ENCODE measurements around the gene ZNF423. TPM values are rescaled to one million over a fixed set of nuclear protein-coding genes. Genes with fewer than 3 reads are reported as not detected.
A peak's percentile ranks its signal among the peaks of the same experiment; 100 is the strongest.

The ZNF423 gene
- total RNA-seq, 1 donor = 11.6 TPM

DNA sequence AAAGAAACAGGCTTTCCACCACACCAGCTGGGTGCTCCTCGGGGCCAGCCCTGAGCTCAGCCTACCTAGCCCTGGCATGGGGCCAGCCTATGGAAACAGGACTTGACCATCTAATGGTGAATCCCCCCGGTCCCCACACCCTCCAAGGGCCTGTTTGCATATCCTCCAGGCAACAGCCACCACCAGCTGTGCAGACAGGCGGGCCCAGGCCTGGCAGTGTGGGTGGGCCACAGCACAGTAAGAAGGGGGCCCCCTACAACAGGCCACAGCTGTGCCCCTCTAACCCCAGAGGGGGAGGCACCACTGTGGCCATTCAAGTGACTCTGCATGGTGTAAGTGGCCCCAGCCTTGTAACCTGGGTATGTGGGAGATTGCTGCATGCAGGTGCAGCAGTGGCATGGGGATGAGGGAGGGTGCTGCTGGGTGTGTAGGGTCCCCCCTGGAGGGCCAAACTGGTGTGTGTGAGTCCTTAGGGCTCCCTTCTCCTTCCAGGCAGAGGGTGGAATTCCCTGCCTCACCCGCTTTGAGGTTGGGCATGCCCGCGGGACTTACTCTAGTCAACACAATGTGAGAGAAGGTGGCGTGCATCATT, 334.1 kb downstream of the ZNF423 start:
- H2AFZ ChIP-seq (ENCODE audit: low read length) = no peak overlapping the region
- H3K79me2 ChIP-seq (ENCODE audit: insufficient read depth, low read length) = no peaks in the 10 kb centered on the region
- no peaks in the 10 kb centered on the region for H3K4me1 ChIP-seq (ENCODE audit: insufficient read depth, low read length)
- no peak overlapping the region for H3K27ac ChIP-seq (ENCODE audit: low read depth, low read length)
- no peak overlapping the region for H3K4me3 ChIP-seq (ENCODE audit: insufficient read depth, low read length)
- no peaks in the 10 kb centered on the region for H3K27me3 ChIP-seq (ENCODE audit: insufficient read depth, low read length)
- peak; percentile 56 for DNase-seq (ENCODE audit: insufficient read length, low spot score, missing footprints)
- H3K4me2 ChIP-seq (ENCODE audit: insufficient read depth, low read length) = no peak overlapping the region
- H3K36me3 ChIP-seq (ENCODE audit: insufficient read depth, low read length) = no peaks in the 10 kb centered on the region
- no peaks in the 10 kb centered on the region for H4K20me1 ChIP-seq (ENCODE audit: insufficient read depth, low read length)
- no peaks in the 10 kb centered on the region for H3K9me3 ChIP-seq (ENCODE audit: low read depth, low read length)
- TF ChIP-seq, protein P1, sequence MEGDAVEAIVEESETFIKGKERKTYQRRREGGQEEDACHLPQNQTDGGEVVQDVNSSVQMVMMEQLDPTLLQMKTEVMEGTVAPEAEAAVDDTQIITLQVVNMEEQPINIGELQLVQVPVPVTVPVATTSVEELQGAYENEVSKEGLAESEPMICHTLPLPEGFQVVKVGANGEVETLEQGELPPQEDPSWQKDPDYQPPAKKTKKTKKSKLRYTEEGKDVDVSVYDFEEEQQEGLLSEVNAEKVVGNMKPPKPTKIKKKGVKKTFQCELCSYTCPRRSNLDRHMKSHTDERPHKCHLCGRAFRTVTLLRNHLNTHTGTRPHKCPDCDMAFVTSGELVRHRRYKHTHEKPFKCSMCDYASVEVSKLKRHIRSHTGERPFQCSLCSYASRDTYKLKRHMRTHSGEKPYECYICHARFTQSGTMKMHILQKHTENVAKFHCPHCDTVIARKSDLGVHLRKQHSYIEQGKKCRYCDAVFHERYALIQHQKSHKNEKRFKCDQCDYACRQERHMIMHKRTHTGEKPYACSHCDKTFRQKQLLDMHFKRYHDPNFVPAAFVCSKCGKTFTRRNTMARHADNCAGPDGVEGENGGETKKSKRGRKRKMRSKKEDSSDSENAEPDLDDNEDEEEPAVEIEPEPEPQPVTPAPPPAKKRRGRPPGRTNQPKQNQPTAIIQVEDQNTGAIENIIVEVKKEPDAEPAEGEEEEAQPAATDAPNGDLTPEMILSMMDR (IDR thresholded peaks at IDR 0.05; ENCODE audit: extremely low read depth, low read depth, low read length) = no peak

DNA sequence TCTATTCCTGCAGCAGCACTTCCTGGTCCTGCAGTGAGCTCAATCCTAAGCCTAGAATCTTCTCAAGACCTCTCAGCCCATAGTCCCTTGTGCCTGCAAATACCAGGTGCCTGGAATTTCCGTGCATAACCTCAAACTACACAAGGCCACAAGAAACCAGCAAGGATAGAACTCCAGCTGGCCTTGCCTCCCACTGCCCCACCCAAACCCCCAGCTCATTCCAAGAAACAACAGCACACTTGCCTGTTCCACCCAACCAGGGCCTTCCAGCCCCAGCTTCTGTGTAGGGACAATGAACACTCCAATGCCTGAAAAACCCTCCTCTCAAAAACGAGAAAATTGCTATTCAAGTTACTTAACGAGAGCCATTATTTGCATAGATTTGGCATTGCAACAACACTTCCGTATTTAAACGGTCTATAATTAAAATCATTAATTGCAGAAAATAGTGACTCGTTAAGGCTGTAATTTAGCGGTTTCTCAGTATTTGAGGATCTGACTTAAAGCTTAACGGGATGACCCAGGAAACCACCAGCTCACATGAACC, 335.3 kb downstream of the ZNF423 start:
- no peaks in the 10 kb centered on the region for H4K20me1 ChIP-seq (ENCODE audit: insufficient read depth, low read length)
- H3K4me3 ChIP-seq (ENCODE audit: insufficient read depth, low read length) = no peak overlapping the region
- TF ChIP-seq, protein P1 (IDR thresholded peaks at IDR 0.05; ENCODE audit: extremely low read depth, low read depth, low read length) = no peak
- no peak overlapping the region for H3K4me2 ChIP-seq (ENCODE audit: insufficient read depth, low read length)
- H2AFZ ChIP-seq (ENCODE audit: low read length) = no peak overlapping the region
- no peaks in the 10 kb centered on the region for H3K27me3 ChIP-seq (ENCODE audit: insufficient read depth, low read length)
- DNase-seq (ENCODE audit: insufficient read length, low spot score, missing footprints) = peak; percentile 66
- no peaks in the 10 kb centered on the region for H3K9me3 ChIP-seq (ENCODE audit: low read depth, low read length)
- no peaks in the 10 kb centered on the region for H3K4me1 ChIP-seq (ENCODE audit: insufficient read depth, low read length)
- no peaks in the 10 kb centered on the region for H3K36me3 ChIP-seq (ENCODE audit: insufficient read depth, low read length)
- no peak overlapping the region for H3K27ac ChIP-seq (ENCODE audit: low read depth, low read length)
- H3K79me2 ChIP-seq (ENCODE audit: insufficient read depth, low read length) = no peaks in the 10 kb centered on the region

DNA sequence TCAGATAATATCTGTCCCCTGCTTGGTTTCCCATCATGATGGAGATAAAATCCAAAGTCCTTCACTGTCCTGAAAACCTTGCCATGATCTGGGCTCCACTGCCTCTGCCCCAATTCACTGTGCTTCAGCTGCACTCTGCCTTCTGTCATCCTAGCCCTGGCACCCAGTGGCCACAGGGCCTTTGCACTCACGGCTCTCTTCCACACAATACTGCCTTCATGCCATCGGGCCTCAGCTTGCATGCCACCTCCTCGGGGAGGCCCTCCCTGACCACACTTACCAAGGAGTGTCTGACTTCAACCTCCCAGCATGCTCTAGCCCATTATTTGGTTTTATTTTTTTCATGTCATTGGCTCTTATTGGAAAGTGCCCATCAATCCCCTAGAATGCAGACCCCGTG, 336.2 kb downstream of the ZNF423 start:
- H3K4me2 ChIP-seq (ENCODE audit: insufficient read depth, low read length) = no peak overlapping the region
- no peaks in the 10 kb centered on the region for H3K4me1 ChIP-seq (ENCODE audit: insufficient read depth, low read length)
- no peaks in the 10 kb centered on the region for H4K20me1 ChIP-seq (ENCODE audit: insufficient read depth, low read length)
- H3K36me3 ChIP-seq (ENCODE audit: insufficient read depth, low read length) = no peaks in the 10 kb centered on the region
- H3K27ac ChIP-seq (ENCODE audit: low read depth, low read length) = no peak overlapping the region
- peak; percentile 39 for DNase-seq (ENCODE audit: insufficient read length, low spot score, missing footprints)
- no peaks in the 10 kb centered on the region for H3K79me2 ChIP-seq (ENCODE audit: insufficient read depth, low read length)
- H2AFZ ChIP-seq (ENCODE audit: low read length) = no peak overlapping the region
- no peak overlapping the region for H3K4me3 ChIP-seq (ENCODE audit: insufficient read depth, low read length)
- no peaks in the 10 kb centered on the region for H3K27me3 ChIP-seq (ENCODE audit: insufficient read depth, low read length)
- TF ChIP-seq, protein P1 (IDR thresholded peaks at IDR 0.05; ENCODE audit: extremely low read depth, low read depth, low read length) = no peak
- no peaks in the 10 kb centered on the region for H3K9me3 ChIP-seq (ENCODE audit: low read depth, low read length)

DNA sequence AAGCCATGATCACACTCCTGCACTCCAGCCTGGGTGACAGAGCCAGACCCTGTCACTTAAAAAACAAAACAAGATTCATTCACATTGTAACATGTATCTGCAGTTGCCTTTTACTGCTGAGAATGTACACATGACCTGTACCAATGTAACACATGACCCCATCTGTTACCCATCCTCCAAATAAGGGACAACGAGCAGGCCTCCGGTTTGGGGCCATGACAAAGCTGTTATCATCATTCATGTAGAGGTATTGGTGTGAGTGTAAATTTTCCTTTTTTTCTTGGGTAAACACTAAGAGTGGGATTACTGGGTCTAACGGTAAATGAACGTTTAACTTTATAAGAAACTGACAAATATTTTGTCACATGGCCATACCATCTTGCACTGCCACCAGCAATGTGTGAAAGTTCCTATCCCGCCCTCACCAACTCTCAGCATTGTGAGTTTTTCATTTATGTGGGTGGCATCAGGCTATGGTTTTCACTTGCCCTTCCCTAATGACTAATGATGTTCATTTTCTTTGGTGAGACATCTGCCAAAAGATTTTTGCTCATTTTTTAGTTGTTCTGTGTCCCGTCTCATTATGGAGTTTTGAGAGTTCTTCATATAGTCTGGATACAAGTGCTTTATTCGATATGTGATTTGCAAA, 336.8 kb downstream of the ZNF423 start:
- Histone ChIP-seq H3K4me3 (ENCODE audit: insufficient read depth, low read length) (no peak overlapping the region), H3K36me3 (ENCODE audit: insufficient read depth, low read length) (no peaks in the 10 kb centered on the region), H3K79me2 (ENCODE audit: insufficient read depth, low read length) (no peaks in the 10 kb centered on the region), H2AFZ (ENCODE audit: low read length) (no peak overlapping the region), H3K27me3 (ENCODE audit: insufficient read depth, low read length) (no peaks in the 10 kb centered on the region), H3K9me3 (ENCODE audit: low read depth, low read length) (no peaks in the 10 kb centered on the region), H3K4me1 (ENCODE audit: insufficient read depth, low read length) (no peaks in the 10 kb centered on the region), H3K27ac (ENCODE audit: low read depth, low read length) (no peak overlapping the region), H4K20me1 (ENCODE audit: insufficient read depth, low read length) (no peaks in the 10 kb centered on the region), H3K4me2 (ENCODE audit: insufficient read depth, low read length) (no peak overlapping the region)
- TF ChIP-seq, protein P1 (IDR thresholded peaks at IDR 0.05; ENCODE audit: extremely low read depth, low read depth, low read length) = no peak
- DNase-seq (ENCODE audit: insufficient read length, low spot score, missing footprints) = peak; percentile 77
